A673 (cell line): ENCODE data around the gene ATXN10. TPM values are rescaled to one million over a fixed set of nuclear protein-coding genes. Genes with fewer than 3 reads are reported as not detected.

Source experiments
- BruUV-seq: library from RNA; stranded (reverse); fragments of 400-500 nt; replicated peaks from 2 replicates; lab custom pipeline; 2021; lab: Mats Ljungman, UMichigan
- CTCF ChIA-PET: fragments of 300-600 bp; sonication (Branson Sonifier 250); formaldehyde crosslinking; loops from one replicate; lab custom pipeline; 2022; ENCODE audit warnings: antibody characterized with exemption; lab: Charles Lee
- POLR2A ChIA-PET: fragments of 300-600 bp; sonication (Branson Sonifier 250); formaldehyde crosslinking; loops from one replicate; lab custom pipeline; 2022; ENCODE audit warnings: antibody characterized with exemption; ENCODE audit not compliant: low non-redundant PET; lab: Charles Lee
- DNase-seq: peaks from one replicate; pipeline ENCODE4 v3.0.0-alpha.2; 2015; ENCODE audit warnings: low spot score
- H3K27ac ChIP-seq: fragments of 200-600 bp; sonication (generic); 2 replicates; pipeline ENCODE4 v1.5.1; 2016; ENCODE audit warnings: mixed run types, low read depth, mild to moderate bottlenecking, mixed read lengths, antibody characterized with exemption, low read length; ENCODE audit not compliant: poor library complexity, severe bottlenecking
- H3K27me3 ChIP-seq: fragments of 200-600 bp; sonication (generic); replicated peaks from 2 replicates; pipeline ENCODE4 v1.6.1; 2017; ENCODE audit warnings: mixed run types, low read depth, mild to moderate bottlenecking, mixed read lengths, antibody characterized with exemption, low read length; ENCODE audit not compliant: insufficient read depth, poor library complexity
- H3K36me3 ChIP-seq: fragments of 200-600 bp; sonication (generic); 2 replicates; pipeline ENCODE4 v1.6.1; 2016; ENCODE audit warnings: mixed run types, mild to moderate bottlenecking, mixed read lengths, antibody characterized with exemption, low read length; ENCODE audit not compliant: insufficient read depth, poor library complexity, severe bottlenecking
- H3K4me1 ChIP-seq: fragments of 200-600 bp; sonication (generic); 2 replicates; pipeline ENCODE4 v1.6.1; 2017; ENCODE audit warnings: mixed run types, mild to moderate bottlenecking, mixed read lengths, antibody characterized with exemption, low read length; ENCODE audit not compliant: insufficient read depth, poor library complexity, severe bottlenecking
- H3K4me3 ChIP-seq: fragments of 200-600 bp; sonication (generic); 2 replicates; pipeline ENCODE4 v1.5.1; 2016; ENCODE audit warnings: low read depth, mixed run types, mild to moderate bottlenecking, mixed read lengths, low read length; ENCODE audit not compliant: poor library complexity, severe bottlenecking
- H3K9me3 ChIP-seq: fragments of 200-600 bp; sonication (generic); 2 replicates; pipeline ENCODE4 v1.6.1; 2016; ENCODE audit warnings: mixed run types, low read depth, mild to moderate bottlenecking, mixed read lengths, antibody characterized with exemption, low read length; ENCODE audit not compliant: poor library complexity, severe bottlenecking
- EZH2 ChIP-seq: fragments of 200-600 bp; sonication (generic); IDR thresholded peaks from 2 replicates; pipeline ENCODE4 v1.6.1; 2017; ENCODE audit warnings: borderline replicate concordance, low read depth, mild to moderate bottlenecking, mixed read lengths, antibody characterized with exemption, low read length; ENCODE audit not compliant: poor library complexity, severe bottlenecking
- intact Hi-C: fragments of 100-400 bp; cut with micrococcal nuclease; formaldehyde crosslinking; loops from one replicate; pipeline ENCODE4 v1.10.0; 2022; ENCODE audit not compliant: unreplicated experiment
- total RNA-seq: library from RNA; stranded (reverse); gene quantifications from 2 replicates; pipeline ENCODE4 v1.2.3, GENCODE V29; 2021
- TF ChIP-seq, protein P1 (sequence below): fragments of 300-800, 200-600 bp; sonication (generic); conservative IDR thresholded peaks from 2 replicates; pipeline ENCODE4 v1.5.1; 2017; ENCODE audit warnings: low read depth, mild to moderate bottlenecking, antibody characterized with exemption, low read length, moderate library complexity, mixed read lengths

The ATXN10 gene
- total RNA-seq, 1 experiment from 2014 or later: 294 TPM

DNA sequence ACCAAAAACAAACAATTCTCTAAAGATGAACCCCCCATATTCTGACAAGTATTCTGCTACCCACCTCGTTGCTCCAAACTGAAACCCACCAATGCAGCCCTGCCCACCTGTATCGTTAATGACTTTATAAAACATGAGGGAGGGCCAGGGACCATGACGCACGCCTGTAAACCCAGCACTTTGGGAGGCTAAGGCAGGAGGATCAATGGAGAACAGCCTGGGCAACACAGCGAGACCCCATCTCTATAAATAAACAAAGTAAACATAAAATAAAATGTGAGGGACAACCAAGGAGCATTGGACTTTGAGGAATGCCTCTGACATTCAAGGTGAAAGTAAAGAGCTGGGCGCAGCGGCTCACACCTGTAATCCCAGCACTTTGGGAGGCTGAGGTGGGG, 39.8 kb upstream of the ATXN10 start:
- Histone ChIP-seq H3K27ac (no peak overlapping the region), H3K4me1 (no peaks in the 10 kb centered on the region), H3K9me3 (no peaks in the 10 kb centered on the region), H3K4me3 (no peak overlapping the region), H3K27me3 (peaks cover 30% of the 10 kb centered on the region), H3K36me3 (no peaks in the 10 kb centered on the region)
- BruUV-seq: no TSS peak
- POLR2A ChIA-PET: no interaction called here
- no peak for DNase-seq
- CTCF ChIA-PET: no interaction called here
- intact Hi-C loops: no loop called here
- TF ChIP-seq, protein P1, sequence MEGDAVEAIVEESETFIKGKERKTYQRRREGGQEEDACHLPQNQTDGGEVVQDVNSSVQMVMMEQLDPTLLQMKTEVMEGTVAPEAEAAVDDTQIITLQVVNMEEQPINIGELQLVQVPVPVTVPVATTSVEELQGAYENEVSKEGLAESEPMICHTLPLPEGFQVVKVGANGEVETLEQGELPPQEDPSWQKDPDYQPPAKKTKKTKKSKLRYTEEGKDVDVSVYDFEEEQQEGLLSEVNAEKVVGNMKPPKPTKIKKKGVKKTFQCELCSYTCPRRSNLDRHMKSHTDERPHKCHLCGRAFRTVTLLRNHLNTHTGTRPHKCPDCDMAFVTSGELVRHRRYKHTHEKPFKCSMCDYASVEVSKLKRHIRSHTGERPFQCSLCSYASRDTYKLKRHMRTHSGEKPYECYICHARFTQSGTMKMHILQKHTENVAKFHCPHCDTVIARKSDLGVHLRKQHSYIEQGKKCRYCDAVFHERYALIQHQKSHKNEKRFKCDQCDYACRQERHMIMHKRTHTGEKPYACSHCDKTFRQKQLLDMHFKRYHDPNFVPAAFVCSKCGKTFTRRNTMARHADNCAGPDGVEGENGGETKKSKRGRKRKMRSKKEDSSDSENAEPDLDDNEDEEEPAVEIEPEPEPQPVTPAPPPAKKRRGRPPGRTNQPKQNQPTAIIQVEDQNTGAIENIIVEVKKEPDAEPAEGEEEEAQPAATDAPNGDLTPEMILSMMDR: no peak
- TF ChIP-seq EZH2: no peak

DNA sequence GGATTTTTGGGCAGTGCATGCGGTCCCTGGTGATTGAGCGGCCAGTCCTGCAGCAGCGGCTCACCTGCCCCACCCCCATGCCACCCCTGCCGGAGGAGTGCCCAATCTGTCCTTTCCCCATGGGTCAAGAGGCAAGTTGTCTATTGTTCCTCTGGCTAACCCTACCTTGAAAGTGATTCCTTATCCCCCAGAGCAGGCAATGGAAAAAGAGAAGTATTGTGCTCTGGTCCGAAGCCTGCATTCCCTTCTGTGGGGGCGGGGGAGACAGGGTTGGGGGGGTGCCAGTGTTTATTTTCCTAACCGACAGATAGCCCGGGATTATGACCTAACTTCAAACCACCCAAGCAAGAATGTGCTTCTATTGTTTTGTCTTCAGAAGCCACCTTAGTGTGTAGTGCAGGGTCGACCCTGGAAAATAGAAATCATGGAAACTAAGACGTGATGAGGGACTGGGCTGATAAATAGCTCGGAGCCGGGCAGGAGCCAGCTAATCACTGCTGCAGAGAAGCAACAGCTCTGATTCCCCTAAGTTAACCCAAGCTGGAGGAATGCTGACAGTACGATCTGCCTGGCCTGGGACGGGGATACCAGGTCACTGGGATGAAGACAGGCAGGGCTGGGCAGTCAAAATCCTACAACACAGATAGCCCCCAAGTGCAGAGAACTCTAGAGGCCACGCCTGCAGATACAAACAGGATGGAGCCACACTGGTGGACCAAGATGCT, 38.7 kb upstream of the ATXN10 start:
- no peak overlapping the region for H3K4me3 ChIP-seq
- H3K9me3 ChIP-seq: no peaks in the 10 kb centered on the region
- no peaks in the 10 kb centered on the region for H3K4me1 ChIP-seq
- no peaks in the 10 kb centered on the region for H3K36me3 ChIP-seq
- TF ChIP-seq, protein P1: no peak
- no peak for TF ChIP-seq EZH2
- ChIA-PET CTCF (no interaction called here), POLR2A (no interaction called here)
- BruUV-seq: no TSS peak
- DNase-seq: no peak
- H3K27me3 ChIP-seq: peaks cover 30% of the 10 kb centered on the region
- no peak overlapping the region for H3K27ac ChIP-seq
- intact Hi-C loops: no loop called here

DNA sequence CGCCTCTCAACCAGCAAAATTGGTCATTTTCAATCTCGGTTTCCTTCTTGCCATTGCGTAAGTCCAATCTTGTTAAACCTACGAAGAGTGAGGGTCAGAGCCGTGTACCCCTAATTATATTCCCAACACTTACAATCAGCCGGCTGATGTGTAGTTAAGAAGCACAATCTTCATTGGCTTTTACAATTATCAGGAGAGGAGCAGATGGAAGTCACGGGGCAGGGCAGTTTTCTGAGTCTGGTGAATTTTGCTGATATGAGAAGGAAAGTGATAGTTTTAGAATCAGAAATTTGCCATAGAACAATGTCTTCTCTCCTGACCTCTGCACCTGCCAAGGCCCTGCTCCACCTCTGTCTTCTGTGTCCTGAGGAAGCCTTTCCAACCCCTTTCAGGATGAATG, 35.0 kb upstream of the ATXN10 start:
- intact Hi-C loops: no loop called here
- Histone ChIP-seq H3K9me3 (no peaks in the 10 kb centered on the region), H3K4me3 (no peak overlapping the region), H3K4me1 (no peaks in the 10 kb centered on the region), H3K36me3 (no peaks in the 10 kb centered on the region), H3K27me3 (peaks cover 23% of the 10 kb centered on the region), H3K27ac (no peak overlapping the region)
- BruUV-seq: no TSS peak
- DNase-seq: no peak
- TF ChIP-seq, protein P1: no peak
- TF ChIP-seq EZH2: no peak
- ChIA-PET CTCF (no interaction called here), POLR2A (no interaction called here)
